K562 (cell line): ENCODE measurements around the gene RNGTT. TPM values are rescaled to one million over a fixed set of nuclear protein-coding genes. Genes with fewer than 3 reads are reported as not detected.

Experiments
- ATAC-seq: fragments of 200-7000 bp; cut with Tn5 transposase; 3 replicates; pipeline ENCODE4 v1.9.1; 2020; ENCODE audit warnings: moderate library complexity
- BruUV-seq: library from RNA; stranded (reverse); fragments of 400-500 nt; replicated peaks from 2 replicates; lab custom pipeline; 2021; lab: Mats Ljungman, UMichigan
- CTCF ChIA-PET: fragments of 300-600 bp; formaldehyde crosslinking; extraction: SDS; loops from one replicate; lab custom pipeline; 2021; ENCODE audit warnings: low intra/inter-chr PET ratio; lab: Yijun Ruan, JAX
- POLR2A ChIA-PET: fragments of 300-600, 350-650 bp; sonication (Branson Sonifier 250); formaldehyde crosslinking; extraction: SDS; loops from one replicate; lab custom pipeline; 2021; ENCODE audit warnings: antibody characterized with exemption, inconsistent platforms; lab: Yijun Ruan, JAX
- DNase-seq, 4 experiments: peaks; one replicate each; pipeline versions ENCODE4 v3.0.0 to v3.0.0-alpha.2; 2011 to 2018; ENCODE audit warnings: low spot score in 3 of 4, mixed read lengths in 3 of 4; ENCODE audit errors: extremely low read depth in 1 of 4
- FAIRE-seq: peaks from 2 replicates; lab custom pipeline; 2011; peaks lifted over from hg19 to GRCh38; lab: Jason Lieb, UNC
- H2AFZ ChIP-seq: 2 replicates; pipeline ENCODE4 v1.6.0; 2011; ENCODE audit warnings: low read depth, low read length, control low read depth, inconsistent platforms
- H3K27ac ChIP-seq: fragments of 200-600 bp; 3 replicates; pipeline ENCODE4 v1.8.0; 2011; ENCODE audit warnings: low read depth, mild to moderate bottlenecking, control low read depth, inconsistent platforms, low read length, moderate library complexity, mixed read lengths; ENCODE audit errors: extremely low read depth
- H3K27me3 ChIP-seq, 2 experiments: fragments of 300-600 bp in 1 of 2; 2 replicates in 1 of 2; 3 replicates in 1 of 2; pipeline versions ENCODE4 v1.6.0 to v1.8.0; 2011; ENCODE audit warnings: inconsistent platforms in 2 of 2, low read length in 2 of 2, mild to moderate bottlenecking in 1 of 2, mixed read lengths in 1 of 2, moderate library complexity in 1 of 2; ENCODE audit not compliant: control insufficient read depth in 2 of 2, insufficient read depth in 2 of 2
- H3K36me3 ChIP-seq: fragments of 300-600 bp; 3 replicates; pipeline ENCODE4 v1.8.0; 2011; ENCODE audit warnings: mild to moderate bottlenecking, low read length, inconsistent platforms; ENCODE audit not compliant: control insufficient read depth, insufficient read depth
- H3K4me1 ChIP-seq, 2 experiments: fragments of 200-600 bp in 1 of 2; replicated peaks in 1 of 2; 2 replicates in 1 of 2; 3 replicates in 1 of 2; pipeline versions ENCODE4 v1.5.1 to v1.8.0; 2011; ENCODE audit warnings: inconsistent platforms in 2 of 2, low read length in 2 of 2, mild to moderate bottlenecking in 1 of 2, mixed read lengths in 1 of 2, moderate library complexity in 1 of 2; ENCODE audit not compliant: control insufficient read depth in 2 of 2, insufficient read depth in 2 of 2
- H3K4me2 ChIP-seq: 2 replicates; pipeline ENCODE4 v1.6.1; 2011; ENCODE audit warnings: low read length, control low read depth, inconsistent platforms, mixed read lengths; ENCODE audit not compliant: insufficient read depth
- H3K4me3 ChIP-seq: fragments of 200-600 bp; sonication (generic), shearing (Covaris generic); 2 replicates; pipeline ENCODE4 v1.5.1; 2016; ENCODE audit warnings: control low read depth, inconsistent platforms
- H3K79me2 ChIP-seq: fragments of 200-600 bp; 3 replicates; pipeline ENCODE4 v1.8.0; 2011; ENCODE audit warnings: low read length, inconsistent platforms; ENCODE audit not compliant: control insufficient read depth, insufficient read depth
- H3K9ac ChIP-seq, 2 experiments: 2 replicates each; pipeline versions ENCODE4 v1.6.0 to v1.6.1; 2011; ENCODE audit warnings: low read depth in 2 of 2, low read length in 2 of 2, control low read depth in 1 of 2, inconsistent platforms in 1 of 2, mild to moderate bottlenecking in 1 of 2, mixed read lengths in 1 of 2; ENCODE audit not compliant: insufficient read depth in 1 of 2
- H3K9me1 ChIP-seq: one replicate; pipeline ENCODE4 v1.6.0; 2011; ENCODE audit warnings: inconsistent platforms, mild to moderate bottlenecking, low read length, moderate library complexity; ENCODE audit not compliant: control insufficient read depth, insufficient read depth
- H3K9me3 ChIP-seq: replicated peaks from 2 replicates; pipeline ENCODE4 v1.5.1; 2011; ENCODE audit warnings: low read depth, low read length, inconsistent platforms; ENCODE audit not compliant: control insufficient read depth, insufficient read depth
- H4K20me1 ChIP-seq: replicated peaks from 2 replicates; pipeline ENCODE4 v1.6.1; 2011; ENCODE audit warnings: low read length, inconsistent platforms, mixed read lengths; ENCODE audit not compliant: control insufficient read depth, insufficient read depth
- ASH1L ChIP-seq: fragments of 450-650 bp; IDR thresholded peaks from 2 replicates; pipeline ENCODE4 v1.6.1; 2018; ENCODE audit warnings: borderline replicate concordance, mild to moderate bottlenecking, low read depth; ENCODE audit not compliant: partially characterized antibody
- ELF2 ChIP-seq: fragments of 250-450 bp; sonication (Bioruptor Pico); IDR thresholded peaks from 2 replicates; pipeline ENCODE4 v1.5.0; 2021; ENCODE audit warnings: mild to moderate bottlenecking
- EWSR1 ChIP-seq: fragments of 450-650 bp; IDR thresholded peaks from 2 replicates; pipeline ENCODE4 v1.6.1; 2018; ENCODE audit warnings: borderline replicate concordance, mild to moderate bottlenecking, low read depth, moderate library complexity; ENCODE audit not compliant: partially characterized antibody
- IRF2 ChIP-seq: sonication (generic); formaldehyde crosslinking; IDR thresholded peaks from 2 replicates; pipeline ENCODE4 v1.8.1; 2022; ENCODE audit warnings: mild to moderate bottlenecking, missing genetic modification reagents
- LCOR ChIP-seq: sonication (generic); formaldehyde crosslinking; IDR thresholded peaks from 2 replicates; pipeline ENCODE4 v1.8.0; 2022; ENCODE audit warnings: mild to moderate bottlenecking, missing genetic modification reagents
- RBM22 ChIP-seq: fragments of 200-400 bp; formaldehyde crosslinking; IDR thresholded peaks from 2 replicates; pipeline ENCODE4 v1.6.1; 2018; ENCODE audit warnings: low read length, low read depth; ENCODE audit not compliant: poor library complexity, severe bottlenecking
- SRSF9 ChIP-seq: fragments of 200-400 bp; formaldehyde crosslinking; IDR thresholded peaks from 2 replicates; pipeline ENCODE4 v1.6.1; 2017; ENCODE audit warnings: low read depth, low read length, borderline replicate concordance
- ZFPM2 ChIP-seq: fragments of 250-450 bp; sonication (Bioruptor Pico); IDR thresholded peaks from 2 replicates; pipeline ENCODE4 v1.5.1; 2022; ENCODE audit warnings: mild to moderate bottlenecking
- ZNF133 ChIP-seq: fragments of 250-450 bp; sonication (Bioruptor Pico); IDR thresholded peaks from 2 replicates; pipeline ENCODE4 v1.4.0; 2020; ENCODE audit warnings: mild to moderate bottlenecking
- ZNF23 ChIP-seq: fragments of 250-450 bp; sonication (Bioruptor Pico); IDR thresholded peaks from 2 replicates; pipeline ENCODE4 v1.4.0; 2020; ENCODE audit warnings: mild to moderate bottlenecking
- ZNF586 ChIP-seq: fragments of 450-650 bp; formaldehyde crosslinking; conservative IDR thresholded peaks from 2 replicates; pipeline ENCODE4 v1.4.0; 2020; ENCODE audit warnings: mild to moderate bottlenecking, moderate library complexity
- WGBS: fragments of 100-300 bp; shearing (Covaris generic); methylation state at CpG from one replicate; pipeline ENCODE4 v1.1.6; 2016; ENCODE audit warnings: low coverage, mixed read lengths; ENCODE audit not compliant: insufficient coverage; ENCODE audit errors: missing lambda C conversion rate; 5-methylcytosine and 5-hydroxymethylcytosine counted together
- in situ Hi-C: fragments of 300-500 bp; cut with MboI; formaldehyde crosslinking; loops from 4 replicates; pipeline ENCODE4 v1.15.0; 2018; ENCODE audit warnings: inconsistent platforms, mixed read lengths
- intact Hi-C: fragments of 100-400 bp; cut with micrococcal nuclease; formaldehyde crosslinking; loops from 2 replicates; pipeline ENCODE4 v1.14.2; 2022
- polyA plus RNA-seq, 8 experiments: library from polyadenylated mRNA; depleted of rRNA in 4 of 8; stranded (reverse) in 5 of 8; unstranded in 3 of 8; fragments of >200 nt; fragmentation: Nextera tagmentation in 2 of 8; fragmentation: Illumina TruSeq in 1 of 8; extraction: Ambion mirVana in 2 of 8; extraction: Trizol in 1 of 8; gene quantifications; 2 replicates each; pipeline versions ENCODE4 v1.2.1 to v1.2.3, GENCODE V29; 2011 to 2014; ENCODE audit warnings: inconsistent platforms in 1 of 8, missing spikeins in 1 of 8
- total RNA-seq, 7 experiments: library from RNA; depleted of rRNA in 6 of 7; stranded (reverse); fragments of >200 nt in 6 of 7; fragmentation: Illumina TruSeq in 2 of 7; extraction: Trizol in 2 of 7; gene quantifications; 2 replicates each; pipeline versions ENCODE4 v1.2.1 to v1.2.3, GENCODE V29; 2011 to 2021; ENCODE audit warnings: low replicate concordance in 1 of 7
- TF ChIP-seq, protein P1 (sequence below): fragments of 450-650 bp; IDR thresholded peaks from 2 replicates; pipeline ENCODE4 v1.6.1; 2017; ENCODE audit warnings: antibody characterized with exemption, mild to moderate bottlenecking
- TF ChIP-seq, protein P2 (sequence below): fragments of 250-450 bp; sonication (Bioruptor Pico); IDR thresholded peaks from 2 replicates; pipeline ENCODE4 v1.4.0; 2020; ENCODE audit warnings: mild to moderate bottlenecking, moderate library complexity

RNGTT gene
- total and polyA plus RNA-seq, 9 of the 15 experiments (the other 6 are each of a cell fraction or from before 2014, with no cell fraction given): 6.1 to 31.7 (median 19.5) TPM

DNA sequence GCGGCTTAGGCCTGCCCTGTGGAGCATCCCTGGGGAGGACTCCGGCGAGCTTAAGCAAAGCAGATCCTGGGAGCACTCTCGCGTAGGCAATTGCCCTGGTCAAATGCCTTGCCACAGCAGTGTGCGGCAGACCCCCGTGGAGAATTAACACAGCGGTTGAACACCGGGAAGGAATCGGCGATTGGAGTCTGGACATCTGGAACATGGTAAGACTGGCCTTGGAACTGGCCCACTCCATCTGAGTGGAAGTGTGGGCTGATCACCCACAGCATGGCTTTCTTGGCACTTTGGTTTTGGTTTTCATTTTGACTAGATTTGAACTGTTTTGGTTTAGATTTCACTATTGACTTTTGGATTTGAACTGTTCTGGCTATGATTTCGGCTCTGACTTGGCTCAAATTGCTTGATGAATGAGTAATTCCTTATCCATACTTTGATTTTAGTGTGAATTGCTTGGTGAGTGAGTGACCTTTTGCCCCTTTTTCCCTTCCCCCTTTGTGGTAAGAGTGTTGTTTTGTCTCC, 300.7 kb downstream of the RNGTT start:
- Histone ChIP-seq H2AFZ (no peak overlapping the region), H3K4me3 (no peak overlapping the region), H3K27me3 (no peaks in the 10 kb centered on the region), H3K9me1 (no peaks in the 10 kb centered on the region), H4K20me1 (no peaks in the 10 kb centered on the region), H3K4me1 (no peaks in the 10 kb centered on the region), H3K27ac (no peak overlapping the region), H3K79me2 (no peaks in the 10 kb centered on the region), H3K4me2 (no peak overlapping the region), H3K9me3 (no peaks in the 10 kb centered on the region), H3K36me3 (no peaks in the 10 kb centered on the region), H3K9ac (no peak overlapping the region)
- WGBS: 90% methylated on average over 9 of the region's 12 CpGs
- TF ChIP-seq ZFPM2 (CRISPR knock-in tag): no peak
- TF ChIP-seq, protein P1, sequence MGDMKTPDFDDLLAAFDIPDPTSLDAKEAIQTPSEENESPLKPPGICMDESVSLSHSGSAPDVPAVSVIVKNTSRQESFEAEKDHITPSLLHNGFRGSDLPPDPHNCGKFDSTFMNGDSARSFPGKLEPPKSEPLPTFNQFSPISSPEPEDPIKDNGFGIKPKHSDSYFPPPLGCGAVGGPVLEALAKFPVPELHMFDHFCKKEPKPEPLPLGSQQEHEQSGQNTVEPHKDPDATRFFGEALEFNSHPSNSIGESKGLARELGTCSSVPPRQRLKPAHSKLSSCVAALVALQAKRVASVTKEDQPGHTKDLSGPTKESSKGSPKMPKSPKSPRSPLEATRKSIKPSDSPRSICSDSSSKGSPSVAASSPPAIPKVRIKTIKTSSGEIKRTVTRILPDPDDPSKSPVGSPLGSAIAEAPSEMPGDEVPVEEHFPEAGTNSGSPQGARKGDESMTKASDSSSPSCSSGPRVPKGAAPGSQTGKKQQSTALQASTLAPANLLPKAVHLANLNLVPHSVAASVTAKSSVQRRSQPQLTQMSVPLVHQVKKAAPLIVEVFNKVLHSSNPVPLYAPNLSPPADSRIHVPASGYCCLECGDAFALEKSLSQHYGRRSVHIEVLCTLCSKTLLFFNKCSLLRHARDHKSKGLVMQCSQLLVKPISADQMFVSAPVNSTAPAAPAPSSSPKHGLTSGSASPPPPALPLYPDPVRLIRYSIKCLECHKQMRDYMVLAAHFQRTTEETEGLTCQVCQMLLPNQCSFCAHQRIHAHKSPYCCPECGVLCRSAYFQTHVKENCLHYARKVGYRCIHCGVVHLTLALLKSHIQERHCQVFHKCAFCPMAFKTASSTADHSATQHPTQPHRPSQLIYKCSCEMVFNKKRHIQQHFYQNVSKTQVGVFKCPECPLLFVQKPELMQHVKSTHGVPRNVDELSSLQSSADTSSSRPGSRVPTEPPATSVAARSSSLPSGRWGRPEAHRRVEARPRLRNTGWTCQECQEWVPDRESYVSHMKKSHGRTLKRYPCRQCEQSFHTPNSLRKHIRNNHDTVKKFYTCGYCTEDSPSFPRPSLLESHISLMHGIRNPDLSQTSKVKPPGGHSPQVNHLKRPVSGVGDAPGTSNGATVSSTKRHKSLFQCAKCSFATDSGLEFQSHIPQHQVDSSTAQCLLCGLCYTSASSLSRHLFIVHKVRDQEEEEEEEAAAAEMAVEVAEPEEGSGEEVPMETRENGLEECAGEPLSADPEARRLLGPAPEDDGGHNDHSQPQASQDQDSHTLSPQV: no peak
- TF ChIP-seq ZNF586 (CRISPR knock-in tag): no peak
- no peak for TF ChIP-seq SRSF9
- no peak for TF ChIP-seq ELF2
- no peak for TF ChIP-seq ZNF23
- no peak for TF ChIP-seq ASH1L
- no peak for TF ChIP-seq ZNF133 (CRISPR knock-in tag)
- TF ChIP-seq LCOR: no peak
- no peak for TF ChIP-seq IRF2 (CRISPR knock-in tag)
- TF ChIP-seq EWSR1: no peak
- TF ChIP-seq RBM22: no peak
- TF ChIP-seq, protein P2, sequence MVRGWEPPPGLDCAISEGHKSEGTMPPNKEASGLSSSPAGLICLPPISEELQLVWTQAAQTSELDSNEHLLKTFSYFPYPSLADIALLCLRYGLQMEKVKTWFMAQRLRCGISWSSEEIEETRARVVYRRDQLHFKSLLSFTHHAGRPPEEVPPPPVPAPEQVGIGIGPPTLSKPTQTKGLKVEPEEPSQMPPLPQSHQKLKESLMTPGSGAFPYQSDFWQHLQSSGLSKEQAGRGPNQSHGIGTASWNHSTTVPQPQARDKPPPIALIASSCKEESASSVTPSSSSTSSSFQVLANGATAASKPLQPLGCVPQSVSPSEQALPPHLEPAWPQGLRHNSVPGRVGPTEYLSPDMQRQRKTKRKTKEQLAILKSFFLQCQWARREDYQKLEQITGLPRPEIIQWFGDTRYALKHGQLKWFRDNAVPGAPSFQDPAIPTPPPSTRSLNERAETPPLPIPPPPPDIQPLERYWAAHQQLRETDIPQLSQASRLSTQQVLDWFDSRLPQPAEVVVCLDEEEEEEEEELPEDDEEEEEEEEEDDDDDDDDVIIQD: no peak
- POLR2A ChIA-PET: interaction anchor here (0.6 kb wide), 1 partner anchor 252 kb away, joined by 3 read pairs; no protein-coding TSS in a partner anchor
- FAIRE-seq (no peak), DNase-seq (no peak), ATAC-seq (no peak)
- intact Hi-C loops (no loop called here), in situ Hi-C loops (no loop called here)
- CTCF ChIA-PET: no interaction called here
- BruUV-seq: no TSS peak
